HepG2 (cell line): ENCODE results near the gene RHBDL1. TPM values are rescaled to one million over a fixed set of nuclear protein-coding genes. Genes with fewer than 3 reads are reported as not detected.

ENCODE experiments used
- KAT2B ChIP-seq: fragments of 150-350 bp; IDR thresholded peaks from 2 replicates; pipeline ENCODE4 v1.6.1; 2014; ENCODE audit warnings: low read depth, low read length, borderline replicate concordance
- KLF13 ChIP-seq: sonication (generic); formaldehyde crosslinking; IDR thresholded peaks from 2 replicates; pipeline ENCODE4 v1.4.0; 2020; ENCODE audit warnings: mild to moderate bottlenecking, missing genetic modification reagents
- MED13 ChIP-seq: sonication (generic); formaldehyde crosslinking; IDR thresholded peaks from 2 replicates; pipeline ENCODE4 v1.5.0; 2020; ENCODE audit warnings: missing genetic modification reagents
- NFE2L1 ChIP-seq: sonication (generic); formaldehyde crosslinking; IDR thresholded peaks from 2 replicates; pipeline ENCODE4 v1.4.0; 2020; ENCODE audit warnings: missing genetic modification reagents, mild to moderate bottlenecking, borderline replicate concordance
- NFIC ChIP-seq: IDR thresholded peaks from 2 replicates; pipeline ENCODE4 v1.6.1; 2012; ENCODE audit warnings: mild to moderate bottlenecking, low read length, inconsistent platforms
- POGZ ChIP-seq: sonication (generic); formaldehyde crosslinking; IDR thresholded peaks from 2 replicates; pipeline ENCODE4 v1.4.0; 2020; ENCODE audit warnings: mild to moderate bottlenecking, missing genetic modification reagents
- RORA ChIP-seq: sonication (generic); formaldehyde crosslinking; IDR thresholded peaks from 2 replicates; pipeline ENCODE4 v1.5.0; 2020; ENCODE audit warnings: mild to moderate bottlenecking, missing genetic modification reagents, moderate library complexity
- SALL1 ChIP-seq: sonication (generic); formaldehyde crosslinking; IDR thresholded peaks from 2 replicates; pipeline ENCODE4 v1.8.0; 2022; ENCODE audit warnings: mild to moderate bottlenecking, missing genetic modification reagents
- SKIL ChIP-seq: sonication (generic); formaldehyde crosslinking; IDR thresholded peaks from 2 replicates; pipeline ENCODE4 v1.8.0; 2022; ENCODE audit warnings: missing genetic modification reagents, mild to moderate bottlenecking, moderate library complexity, borderline replicate concordance
- SNAPC5 ChIP-seq: sonication (generic); formaldehyde crosslinking; IDR thresholded peaks from 2 replicates; pipeline ENCODE4 v1.8.1; 2023; ENCODE audit warnings: mild to moderate bottlenecking, missing genetic modification reagents, borderline replicate concordance
- SPEN ChIP-seq: sonication (generic); formaldehyde crosslinking; IDR thresholded peaks from 2 replicates; pipeline ENCODE4 v1.5.1; 2020; ENCODE audit warnings: low read depth, mild to moderate bottlenecking, missing genetic modification reagents
- TIGD3 ChIP-seq: sonication (generic); formaldehyde crosslinking; IDR thresholded peaks from 2 replicates; pipeline ENCODE4 v1.5.1; 2020; ENCODE audit warnings: mild to moderate bottlenecking, missing genetic modification reagents, borderline replicate concordance
- ZBTB3 ChIP-seq: sonication (generic); formaldehyde crosslinking; IDR thresholded peaks from 2 replicates; pipeline ENCODE4 v1.4.0; 2020; ENCODE audit warnings: low read depth, mild to moderate bottlenecking, moderate library complexity, missing genetic modification reagents, borderline replicate concordance
- ZNF142 ChIP-seq: sonication (generic); formaldehyde crosslinking; IDR thresholded peaks from 2 replicates; pipeline ENCODE4 v1.4.0; 2020; ENCODE audit warnings: missing genetic modification reagents
- ZNF335 ChIP-seq: sonication (generic); formaldehyde crosslinking; IDR thresholded peaks from 2 replicates; pipeline ENCODE4 v1.4.0; 2020; ENCODE audit warnings: missing genetic modification reagents
- ZNF414 ChIP-seq: sonication (generic); formaldehyde crosslinking; IDR thresholded peaks from 2 replicates; pipeline ENCODE4 v1.5.0; 2020; ENCODE audit warnings: missing genetic modification reagents
- ZNF703 ChIP-seq: sonication (generic); formaldehyde crosslinking; IDR thresholded peaks from 2 replicates; pipeline ENCODE4 v1.5.1; 2020; ENCODE audit warnings: missing genetic modification reagents, mild to moderate bottlenecking, moderate library complexity, borderline replicate concordance
- ZSCAN31 ChIP-seq: sonication (generic); formaldehyde crosslinking; IDR thresholded peaks from 2 replicates; pipeline ENCODE4 v1.5.0; 2020; ENCODE audit warnings: low read depth, mild to moderate bottlenecking, missing genetic modification reagents
- polyA plus RNA-seq, 8 experiments: library from polyadenylated mRNA; depleted of rRNA in 3 of 8; stranded (reverse) in 7 of 8; unstranded in 1 of 8; fragments of >200 nt; fragmentation: Illumina TruSeq in 4 of 8; extraction: Trizol in 4 of 8; gene quantifications; 2 replicates each; pipeline versions ENCODE4 v1.2.1 to v1.2.3, GENCODE V29; 2011 to 2016; ENCODE audit warnings: low read depth in 4 of 8, missing spikeins in 1 of 8, mixed read lengths in 1 of 8; ENCODE audit not compliant: insufficient read depth in 1 of 8
- total RNA-seq, 5 experiments: library from RNA; depleted of rRNA; stranded (reverse); fragments of >200 nt; fragmentation: Illumina TruSeq; extraction: Trizol; gene quantifications; 2 replicates each; pipeline ENCODE4 v1.2.3, GENCODE V29; 2016; ENCODE audit warnings: low read depth in 1 of 5

The RHBDL1 gene
- total and polyA plus RNA-seq, 2 of the 13 experiments (the other 11 are each of a cell fraction or from before 2014, with no cell fraction given) = 1.8 to 3.8 TPM

DNA sequence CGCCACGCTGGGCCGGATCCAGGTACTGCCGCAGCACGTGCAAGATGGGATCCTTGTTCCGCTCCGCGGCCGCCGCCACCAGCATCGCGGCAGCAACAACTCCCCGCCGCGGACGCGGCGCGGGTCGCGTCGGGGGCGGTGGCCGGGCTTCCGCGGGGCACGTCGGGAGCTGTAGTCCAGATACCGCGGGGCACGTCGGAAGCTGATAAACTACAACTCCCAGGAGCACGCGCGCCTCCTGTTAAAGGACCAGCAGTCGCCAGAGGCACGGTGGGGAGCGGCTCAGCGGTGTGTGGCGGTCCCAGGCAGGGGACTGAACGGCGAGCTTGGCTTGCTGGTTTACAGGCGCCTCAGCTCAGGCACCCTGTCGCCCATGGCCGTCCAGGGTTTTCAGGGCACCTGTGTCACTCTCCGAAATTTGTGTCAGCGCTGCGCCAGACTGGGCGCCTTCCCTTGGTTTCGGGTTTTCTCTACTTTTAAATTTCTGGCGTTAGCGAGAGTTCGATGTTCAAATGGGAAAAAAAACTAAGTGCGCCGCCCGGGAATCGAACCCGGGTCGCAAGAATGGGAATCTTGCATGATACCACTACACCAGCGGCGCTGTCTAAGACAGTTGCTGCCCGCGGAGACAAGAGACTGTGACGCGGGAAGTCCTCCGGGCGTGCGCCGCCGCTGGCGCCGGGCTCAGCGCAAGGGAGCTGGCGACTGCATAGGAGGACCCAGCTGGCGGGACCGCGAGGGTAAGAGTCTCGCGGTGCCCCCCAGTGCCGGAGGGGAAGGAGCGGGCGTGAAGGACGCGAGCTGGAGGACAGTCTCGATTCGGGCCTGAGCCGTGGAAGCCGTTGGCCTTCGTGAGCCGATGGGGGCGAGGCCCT, 39.0 kb upstream of the RHBDL1 start, which contains the start of gene METTL26 (continued):
- TF ChIP-seq NFIC (no peak), KLF13 (CRISPR knock-in tag) (no peak), NFE2L1 (CRISPR knock-in tag) (no peak), TIGD3 (CRISPR knock-in tag) (no peak; the same call in 1 of the 2 replicates), ZNF335 (CRISPR knock-in tag) (peak; percentile 67), ZNF703 (CRISPR knock-in tag) (peak; percentile 41; the same call in 1 of the 2 replicates), ZSCAN31 (CRISPR knock-in tag) (peak; percentile 13), ZBTB3 (CRISPR knock-in tag) (no peak), ZNF414 (CRISPR knock-in tag) (peak; percentile 76; the same call in 1 of the 2 replicates), SKIL (peak; percentile 22; the same call in 1 of the 2 replicates), KAT2B (no peak), SPEN (peak; percentile 84), RORA (CRISPR knock-in tag) (no peak), MED13 (CRISPR knock-in tag) (no peak), ZNF142 (CRISPR knock-in tag) (peak; percentile 3; the same call in 1 of the 2 replicates), SNAPC5 (no peak), SALL1 (peak; percentile 90), POGZ (CRISPR knock-in tag) (peak; percentile 44; the same call in 1 of the 2 replicates)
